MG63 (cell line): ENCODE results near the gene BRD2. TPM values are rescaled to one million over a fixed set of nuclear protein-coding genes. Genes with fewer than 3 reads are reported as not detected.

Source experiments
- DNase-seq: peaks from one replicate; pipeline ENCODE4 v3.0.0-alpha.2; 2020
- H3K27me3 ChIP-seq: fragments of 250-450 bp; sonication (Bioruptor Pico); 2 replicates; pipeline ENCODE4 v1.5.1; 2020; ENCODE audit warnings: mild to moderate bottlenecking, moderate library complexity
- H3K36me3 ChIP-seq: fragments of 250-450 bp; sonication (Bioruptor Pico); 2 replicates; pipeline ENCODE4 v1.5.1; 2020; ENCODE audit warnings: mild to moderate bottlenecking, moderate library complexity
- H3K4me3 ChIP-seq: fragments of 250-450 bp; sonication (Bioruptor Pico); 2 replicates; pipeline ENCODE4 v1.5.1; 2020; ENCODE audit warnings: mild to moderate bottlenecking, moderate library complexity
- H3K9me3 ChIP-seq: fragments of 250-450 bp; sonication (Bioruptor Pico); 2 replicates; pipeline ENCODE4 v1.5.1; 2020; ENCODE audit warnings: mild to moderate bottlenecking, moderate library complexity
- total RNA-seq: library from RNA; depleted of rRNA; stranded (reverse); fragments of >200 nt; shearing (Covaris generic); gene quantifications from 2 replicates; pipeline ENCODE4 v1.2.3, GENCODE V29; 2014; ENCODE audit warnings: low replicate concordance

BRD2 gene
- total RNA-seq, 1 experiment from 2014 or later = 207 TPM

DNA sequence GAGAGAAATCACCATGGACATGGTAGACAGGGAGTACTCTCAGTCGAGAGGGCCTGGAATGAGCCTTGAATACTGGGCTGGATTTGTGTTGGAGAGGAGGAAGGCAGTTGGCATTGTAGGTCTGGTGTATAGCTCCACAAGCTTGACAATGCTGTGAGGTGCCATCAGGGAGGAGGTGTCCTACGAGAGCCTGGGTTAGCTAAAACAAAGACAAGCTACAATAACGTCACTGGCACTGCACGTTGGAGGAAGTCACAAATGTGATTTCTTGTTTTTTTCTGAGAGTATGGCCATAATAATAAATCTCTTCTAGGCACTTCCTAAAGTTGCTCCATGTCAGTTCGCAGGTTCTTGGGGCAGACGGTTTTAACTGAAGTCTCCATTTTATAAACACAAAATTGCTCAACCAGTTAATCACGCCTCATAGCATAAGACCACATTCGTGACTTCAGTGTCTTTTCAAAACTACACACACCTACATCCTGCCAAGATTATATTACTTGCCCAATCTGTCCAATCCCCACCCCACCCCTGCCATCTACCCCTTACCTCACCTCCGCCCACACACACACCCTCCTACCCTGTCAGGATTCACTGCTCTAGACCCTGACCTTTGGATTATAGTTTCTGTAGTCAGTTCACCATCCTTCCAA, 23.2 kb upstream of the BRD2 start:
- peak; percentile 84 for DNase-seq
- H3K9me3 ChIP-seq = peaks cover 10% of the 10 kb centered on the region
- no peak overlapping the region for H3K4me3 ChIP-seq
- H3K36me3 ChIP-seq = no peaks in the 10 kb centered on the region
- H3K27me3 ChIP-seq = no peaks in the 10 kb centered on the region

DNA sequence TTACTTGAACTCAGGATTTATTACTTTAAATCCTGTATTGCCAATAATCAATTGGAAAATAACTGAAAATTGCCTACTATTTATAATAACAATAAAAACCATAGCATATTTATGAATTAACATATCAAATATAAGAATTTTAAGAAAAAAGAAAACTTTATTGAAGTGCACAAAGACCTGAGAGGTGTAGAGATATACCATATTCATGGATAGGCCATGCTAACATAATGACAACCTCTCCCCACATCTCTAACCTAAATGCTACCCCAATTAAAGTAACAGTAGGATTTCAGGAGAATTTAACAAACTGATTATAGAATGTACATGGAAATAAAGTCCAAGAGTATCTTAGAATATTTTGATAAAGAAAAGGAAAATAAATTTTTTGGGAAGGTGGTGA, 22.4 kb upstream of the BRD2 start:
- no peak overlapping the region for H3K4me3 ChIP-seq
- DNase-seq = no peak
- H3K36me3 ChIP-seq = no peaks in the 10 kb centered on the region
- H3K9me3 ChIP-seq = peaks cover 10% of the 10 kb centered on the region
- H3K27me3 ChIP-seq = no peaks in the 10 kb centered on the region

DNA sequence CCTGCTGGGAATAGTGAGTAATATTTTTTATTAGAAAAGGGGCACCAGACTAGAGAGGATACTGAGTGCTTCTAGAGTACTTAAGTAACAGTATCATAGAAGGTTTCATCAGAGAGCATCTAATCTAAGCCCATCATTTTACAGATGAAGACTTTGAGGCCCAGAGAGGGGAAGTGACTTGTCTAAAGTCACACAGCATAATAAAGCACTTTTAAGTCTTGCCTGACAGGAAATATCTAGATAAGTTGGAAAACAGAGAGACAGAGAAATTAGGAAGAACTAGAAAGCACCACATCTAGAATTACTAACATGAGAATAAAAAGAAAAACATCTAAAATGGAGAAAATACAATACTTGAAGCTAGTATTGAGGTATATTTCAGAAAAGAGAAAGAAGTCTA, 21.5 kb upstream of the BRD2 start:
- DNase-seq = no peak
- no peaks in the 10 kb centered on the region for H3K27me3 ChIP-seq
- no peak overlapping the region for H3K4me3 ChIP-seq
- H3K9me3 ChIP-seq = peaks cover 10% of the 10 kb centered on the region
- H3K36me3 ChIP-seq = no peaks in the 10 kb centered on the region

DNA sequence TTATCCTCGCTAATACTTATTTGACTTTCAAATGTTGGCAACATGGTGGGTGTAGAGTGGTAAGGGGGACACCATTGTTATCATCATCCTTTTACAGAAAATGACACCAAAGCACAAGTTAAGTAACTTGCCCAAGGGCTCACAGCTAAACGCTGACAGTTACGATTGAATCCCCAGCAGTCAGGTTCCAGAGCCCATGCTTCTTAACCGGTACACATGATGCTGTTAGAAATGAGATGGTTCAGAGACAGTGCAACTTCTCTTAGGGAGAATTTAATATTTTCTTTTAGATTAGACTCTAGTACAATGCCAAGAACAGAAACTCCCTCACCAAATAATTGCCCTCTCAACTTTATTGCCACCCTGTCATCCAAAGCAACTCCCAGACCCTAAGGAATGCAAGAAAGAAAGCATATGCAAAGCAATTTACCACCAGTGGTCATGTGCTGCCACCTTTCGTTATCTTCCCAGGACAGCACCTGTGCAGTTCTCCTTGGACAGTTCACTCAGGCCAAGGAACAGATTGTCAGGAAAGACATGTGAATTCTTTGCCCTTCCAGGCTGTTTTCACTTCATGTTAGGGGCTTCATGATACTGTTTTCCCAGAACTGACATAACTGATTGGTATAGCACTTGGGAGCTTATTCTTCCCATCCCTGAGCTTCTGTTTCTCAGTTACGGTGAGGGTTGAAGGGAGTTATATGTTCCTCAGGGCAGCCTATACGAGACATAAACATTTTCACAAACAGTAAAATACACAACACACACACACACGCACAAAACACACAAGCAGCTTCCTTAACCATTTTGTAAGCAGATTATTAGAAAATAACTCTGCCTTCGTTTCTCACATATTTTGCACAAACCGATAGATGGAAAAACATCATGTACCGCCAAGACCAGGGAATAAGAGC, 20.6 kb upstream of the BRD2 start:
- H3K9me3 ChIP-seq = peaks cover 10% of the 10 kb centered on the region
- no peak for DNase-seq

DNA sequence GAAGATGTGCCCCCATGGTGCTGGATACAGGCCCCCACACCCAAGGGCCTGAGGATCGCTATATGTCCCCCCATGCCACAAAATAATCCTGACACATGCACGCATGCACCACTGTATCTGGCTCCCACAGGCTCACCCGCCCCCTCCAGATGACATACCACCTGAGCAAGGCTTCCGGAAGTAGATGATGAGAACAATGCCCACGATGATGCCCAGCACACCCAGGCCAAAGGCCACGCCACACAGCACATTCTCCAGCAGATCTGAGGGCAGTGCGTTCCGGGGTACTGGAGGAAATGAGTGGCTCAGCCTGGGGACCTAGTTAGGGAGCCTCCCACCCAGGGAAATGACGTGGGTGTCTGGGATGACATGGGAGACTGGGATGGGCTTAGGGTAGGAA, 19.3 kb upstream of the BRD2 start:
- Histone ChIP-seq H3K4me3 (no peak overlapping the region), H3K9me3 (peaks cover 10% of the 10 kb centered on the region), H3K27me3 (no peaks in the 10 kb centered on the region), H3K36me3 (no peaks in the 10 kb centered on the region)
- no peak for DNase-seq

More for the DNA sequence above, 20.6 kb upstream of the BRD2 start:
- Histone ChIP-seq H3K4me3 (no peak overlapping the region), H3K36me3 (no peaks in the 10 kb centered on the region), H3K27me3 (no peaks in the 10 kb centered on the region)

DNA sequence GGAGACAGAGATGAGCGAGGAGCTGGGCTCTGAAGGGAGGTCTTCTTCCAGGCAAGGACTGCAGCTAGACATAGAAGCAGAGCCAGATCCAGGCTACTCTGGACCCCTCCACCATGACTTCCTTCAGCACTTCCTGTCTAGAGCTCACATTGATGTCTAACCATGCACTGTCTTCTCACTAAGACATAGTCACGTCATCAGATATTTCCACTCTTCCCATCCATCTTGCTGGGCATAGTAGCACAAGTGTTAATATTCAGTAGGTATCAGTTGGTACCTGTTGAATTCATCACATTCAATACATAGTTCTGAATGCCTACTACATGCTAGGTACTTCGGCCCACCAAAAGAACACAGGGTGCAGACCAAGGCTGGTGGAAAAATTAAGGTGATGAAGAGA, 18.4 kb upstream of the BRD2 start:
- Histone ChIP-seq H3K4me3 (no peak overlapping the region), H3K36me3 (no peaks in the 10 kb centered on the region), H3K27me3 (no peaks in the 10 kb centered on the region), H3K9me3 (peaks cover 10% of the 10 kb centered on the region)
- no peak for DNase-seq

DNA sequence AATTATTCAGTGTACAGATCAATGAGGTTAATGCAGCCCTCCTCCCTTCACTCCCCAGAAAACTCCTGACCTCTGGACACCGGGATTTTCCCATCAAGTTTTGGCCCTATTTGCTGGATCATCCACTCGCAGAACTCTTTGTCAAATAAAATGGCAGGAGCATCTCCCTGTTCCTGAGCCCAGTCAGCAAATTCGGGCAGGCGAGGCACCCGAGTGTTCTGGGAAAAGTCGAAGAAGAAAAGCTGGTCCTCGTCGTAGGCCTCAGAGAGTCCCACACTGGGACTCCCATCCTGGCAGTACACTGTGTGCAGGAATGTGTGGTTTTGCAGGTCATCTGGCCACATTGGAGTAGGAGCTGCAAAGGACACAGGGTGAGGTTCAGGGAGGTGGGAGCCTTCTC, 17.9 kb upstream of the BRD2 start:
- H3K36me3 ChIP-seq = no peaks in the 10 kb centered on the region

DNA sequence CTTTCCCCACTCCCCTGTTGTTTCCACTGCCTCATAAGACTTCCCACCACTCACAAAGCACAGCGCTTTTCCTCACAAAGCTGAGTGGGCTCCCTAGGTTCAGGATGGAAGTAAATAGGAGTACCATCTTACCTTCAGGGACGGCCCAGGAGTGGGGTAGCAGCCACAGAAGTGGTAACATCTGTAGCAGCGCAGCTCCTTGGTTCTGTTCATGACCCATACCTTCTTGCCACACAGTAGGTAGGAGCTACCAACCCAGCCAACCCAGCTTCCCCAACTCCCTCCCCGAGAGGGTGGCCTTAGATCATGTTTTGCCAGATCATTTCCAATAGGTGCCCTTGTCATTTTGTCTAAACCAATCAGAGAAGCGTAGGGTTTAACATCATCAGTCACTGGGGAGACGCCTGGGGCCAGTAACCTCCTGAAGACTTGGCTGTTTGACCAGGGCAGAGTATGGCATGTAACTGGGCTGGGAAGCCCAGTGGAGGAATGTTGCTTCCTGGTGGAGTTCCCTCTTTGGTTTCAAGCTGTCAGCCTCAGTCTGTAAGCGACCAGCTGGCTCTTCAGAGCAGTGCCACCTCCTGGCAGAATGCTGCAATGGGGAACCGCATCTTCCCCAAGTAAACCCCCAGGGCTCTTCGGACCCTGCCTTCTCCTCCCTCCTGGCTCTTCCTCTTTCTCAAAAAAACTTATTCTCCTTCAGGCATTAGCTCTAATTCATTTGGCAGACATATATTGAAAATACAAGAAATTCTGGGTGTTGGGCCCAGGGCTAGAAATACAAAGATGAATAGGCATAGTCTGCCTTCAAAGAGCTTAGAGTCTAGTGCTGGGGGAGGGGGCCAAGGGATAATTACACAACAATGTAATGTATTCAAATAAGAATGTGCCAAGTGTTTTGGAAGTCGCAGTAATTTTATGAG, 15.3 kb upstream of the BRD2 start, which contains the start of gene HLA-DMA:
HLA-DMA (minus strand) TSS at position 281 of the 923 bp plus-strand sequence; CDS start at position 220, 61 bp downstream.
- peak; percentile 99 for DNase-seq
- H3K27me3 ChIP-seq = no peaks in the 10 kb centered on the region
- no peaks in the 10 kb centered on the region for H3K36me3 ChIP-seq
- H3K4me3 ChIP-seq = no peak within 1 kb of the TSS
- H3K9me3 ChIP-seq = no peaks in the 10 kb centered on the region

More for the DNA sequence above, 17.9 kb upstream of the BRD2 start:
- peaks cover 10% of the 10 kb centered on the region for H3K9me3 ChIP-seq
- no peak overlapping the region for H3K4me3 ChIP-seq
- no peak for DNase-seq
- no peaks in the 10 kb centered on the region for H3K27me3 ChIP-seq

DNA sequence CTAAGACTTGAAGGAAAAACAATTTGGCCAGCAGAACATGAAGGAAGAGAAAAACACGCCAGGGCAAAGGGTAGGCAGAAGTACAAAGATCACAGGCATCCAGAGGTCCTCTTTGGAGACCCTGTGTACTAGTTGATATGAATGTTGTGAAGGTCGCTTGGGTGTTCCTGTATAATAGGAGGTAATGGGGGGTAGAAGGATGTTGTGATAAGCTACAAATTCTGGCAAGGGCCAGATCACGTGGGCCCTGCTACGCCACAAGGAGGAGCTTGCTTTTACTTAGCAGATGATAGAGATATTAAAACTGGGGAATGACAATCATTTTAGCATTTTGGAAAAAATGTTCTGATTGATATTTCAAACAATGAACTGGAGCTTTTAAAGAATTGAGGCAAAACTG, 14.6 kb upstream of the BRD2 start:
- Histone ChIP-seq H3K4me3 (no peak overlapping the region), H3K36me3 (no peaks in the 10 kb centered on the region), H3K27me3 (no peaks in the 10 kb centered on the region), H3K9me3 (no peaks in the 10 kb centered on the region)
- no peak for DNase-seq

DNA sequence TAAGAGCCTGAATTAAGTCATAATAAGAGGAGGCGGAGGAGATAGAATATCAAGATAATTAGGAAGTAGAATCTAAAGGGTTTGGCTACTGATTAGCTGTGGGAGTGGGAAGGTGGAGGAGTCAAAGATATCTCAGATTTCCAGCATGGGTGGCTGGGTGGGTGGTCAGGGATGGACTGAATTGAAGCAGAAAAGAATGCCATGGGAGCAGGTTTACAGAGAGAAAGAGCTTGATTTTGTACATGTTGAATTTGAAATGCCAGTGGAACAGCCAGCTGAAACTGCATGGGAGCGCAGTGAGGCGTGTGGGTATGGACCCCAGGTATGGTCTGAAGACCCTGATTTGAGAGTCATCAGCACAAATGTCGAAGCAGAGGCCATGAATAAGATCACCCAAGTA, 14.1 kb upstream of the BRD2 start:
- DNase-seq = no peak
- no peaks in the 10 kb centered on the region for H3K27me3 ChIP-seq
- H3K4me3 ChIP-seq = no peak overlapping the region
- H3K36me3 ChIP-seq = no peaks in the 10 kb centered on the region
- no peaks in the 10 kb centered on the region for H3K9me3 ChIP-seq

DNA sequence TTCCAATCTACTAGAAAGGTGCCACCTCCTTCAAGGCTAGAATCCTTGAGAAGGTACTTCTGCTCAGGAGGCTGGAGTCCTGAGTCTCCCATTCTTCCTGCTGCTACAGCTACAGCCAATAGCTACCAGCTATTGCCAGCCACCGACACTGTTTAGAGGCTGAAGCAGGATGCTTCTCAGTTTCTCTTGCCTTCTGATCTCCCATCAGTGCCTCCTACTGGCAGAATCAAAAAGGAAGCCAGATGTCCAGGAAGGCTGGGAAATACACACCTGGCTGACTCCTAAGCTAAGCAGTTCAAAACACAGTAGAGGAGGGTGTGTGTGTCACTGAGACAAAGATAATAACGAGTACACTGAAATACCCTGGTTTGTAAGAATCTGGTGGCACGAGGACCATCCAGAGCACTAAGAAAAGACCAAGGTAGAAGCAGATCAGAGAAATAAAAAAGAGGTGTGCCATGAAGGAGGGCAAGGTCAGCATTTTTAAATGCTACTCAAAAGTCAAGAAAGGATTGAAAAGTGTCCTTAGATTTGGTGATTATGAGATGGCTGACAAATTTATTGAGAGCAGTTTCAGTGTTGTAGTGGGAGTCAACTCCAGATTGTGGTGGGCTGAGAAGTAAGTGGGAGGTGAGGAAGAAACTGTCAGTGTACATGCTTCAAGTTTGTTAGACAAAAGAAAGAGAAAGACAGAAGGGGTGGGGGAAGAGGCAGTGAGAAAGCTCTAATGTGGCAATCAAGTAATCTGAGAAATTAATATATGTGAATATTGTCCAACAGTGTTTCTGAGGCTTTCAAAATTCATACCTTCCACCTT, 13.2 kb upstream of the BRD2 start:
- DNase-seq = peak; percentile 48
- H3K36me3 ChIP-seq = no peaks in the 10 kb centered on the region
- no peak overlapping the region for H3K4me3 ChIP-seq
- no peaks in the 10 kb centered on the region for H3K27me3 ChIP-seq
- no peaks in the 10 kb centered on the region for H3K9me3 ChIP-seq

DNA sequence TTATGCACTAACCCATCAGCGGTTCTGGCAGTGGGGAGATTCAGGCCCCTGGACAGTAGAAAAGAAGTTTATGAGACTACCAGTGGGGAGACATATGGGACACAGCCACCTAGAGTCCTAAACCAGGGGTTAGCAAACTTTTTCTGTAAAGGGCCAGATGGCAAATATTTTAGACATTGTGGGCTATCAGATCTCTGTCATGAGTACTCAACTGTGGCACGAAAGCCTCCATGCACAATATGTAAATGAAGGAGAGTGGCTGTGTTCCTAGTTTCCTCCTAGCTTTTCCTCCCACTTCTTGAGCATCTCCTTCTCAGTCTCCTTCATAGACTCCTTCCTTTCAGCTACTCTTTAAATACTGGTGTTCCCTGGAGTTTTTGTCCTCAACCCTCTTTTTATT, 12.2 kb upstream of the BRD2 start:
- H3K4me3 ChIP-seq = no peak overlapping the region

DNA sequence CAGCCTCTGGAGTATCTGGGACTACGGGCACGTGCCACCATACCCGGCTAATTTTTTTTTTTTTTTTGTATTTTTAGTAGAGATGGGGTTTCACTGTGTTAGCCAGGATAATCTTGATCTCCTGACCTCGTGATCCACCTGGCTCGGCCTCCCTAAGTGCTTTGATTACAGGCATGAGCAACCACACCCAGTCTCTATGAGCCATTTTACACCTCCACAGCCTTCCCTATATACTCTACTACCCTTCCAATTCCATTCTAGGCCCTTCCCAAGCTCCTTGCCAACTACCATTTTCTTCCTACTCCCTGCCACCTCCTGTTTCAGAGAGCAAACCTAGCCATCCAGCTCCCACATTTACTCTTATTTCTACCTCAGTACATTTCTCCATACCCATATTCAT, 7.8 kb upstream of the BRD2 start:
- H3K9me3 ChIP-seq = peaks cover 6% of the 10 kb centered on the region; the same call in 1 of the 2 replicates
- H3K36me3 ChIP-seq = no peaks in the 10 kb centered on the region
- DNase-seq = no peak
- H3K27me3 ChIP-seq = no peaks in the 10 kb centered on the region
- H3K4me3 ChIP-seq = no peak overlapping the region

More for the DNA sequence above, 12.2 kb upstream of the BRD2 start:
- H3K27me3 ChIP-seq = no peaks in the 10 kb centered on the region
- no peaks in the 10 kb centered on the region for H3K9me3 ChIP-seq
- DNase-seq = no peak
- no peaks in the 10 kb centered on the region for H3K36me3 ChIP-seq

DNA sequence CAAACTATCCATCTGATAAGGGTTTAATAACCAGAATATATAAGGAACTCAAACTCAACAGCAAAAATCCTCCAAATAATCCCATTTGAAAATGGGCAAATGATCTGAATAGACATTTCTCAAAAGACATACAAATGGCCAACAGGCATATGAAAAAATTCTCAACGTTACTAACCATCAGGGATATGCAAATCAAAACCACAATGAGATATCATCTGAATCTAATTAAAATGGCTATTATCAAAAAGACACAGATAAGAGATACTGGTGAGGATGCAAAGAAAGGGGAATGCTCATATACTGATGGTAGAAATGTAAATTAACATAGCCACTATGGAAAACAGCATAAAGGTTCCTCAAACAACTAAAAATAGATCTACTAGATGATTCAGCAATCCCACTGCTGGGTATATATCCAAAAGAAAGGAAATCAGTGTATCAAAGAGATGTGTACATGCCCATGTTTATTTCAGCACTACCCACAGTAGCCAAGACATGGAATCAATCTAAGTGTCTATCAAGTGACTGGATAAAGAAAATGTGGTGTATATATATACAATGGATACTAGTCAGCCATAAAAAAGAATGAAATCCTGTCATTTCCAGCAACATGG, 6.1 kb upstream of the BRD2 start:
- H3K4me3 ChIP-seq = no peak overlapping the region
- no peaks in the 10 kb centered on the region for H3K36me3 ChIP-seq
- no peaks in the 10 kb centered on the region for H3K27me3 ChIP-seq
- no peak for DNase-seq
- H3K9me3 ChIP-seq = peaks cover 6% of the 10 kb centered on the region; the same call in 1 of the 2 replicates

DNA sequence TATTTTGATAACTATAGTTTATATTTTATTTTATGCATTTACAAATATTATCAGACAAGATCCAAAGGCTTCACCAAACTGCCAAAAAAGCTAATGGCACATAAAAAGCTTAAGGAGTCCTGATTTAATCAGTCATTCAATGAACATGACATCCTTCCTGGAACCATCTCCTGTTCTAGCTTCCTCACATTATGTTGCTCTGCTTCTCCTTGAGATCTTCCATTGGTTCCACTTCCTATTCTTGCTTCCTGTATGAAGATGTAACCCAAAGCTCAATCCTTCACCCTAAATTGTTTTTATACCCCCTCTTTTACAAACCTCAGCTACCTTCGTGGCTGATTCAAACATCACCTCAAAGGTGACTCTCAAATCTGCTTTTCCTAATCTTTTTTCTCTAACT, 4.5 kb upstream of the BRD2 start:
- Histone ChIP-seq H3K4me3 (no peak overlapping the region), H3K27me3 (no peaks in the 10 kb centered on the region), H3K36me3 (no peaks in the 10 kb centered on the region), H3K9me3 (peaks cover 6% of the 10 kb centered on the region; the same call in 1 of the 2 replicates)
- DNase-seq = no peak

DNA sequence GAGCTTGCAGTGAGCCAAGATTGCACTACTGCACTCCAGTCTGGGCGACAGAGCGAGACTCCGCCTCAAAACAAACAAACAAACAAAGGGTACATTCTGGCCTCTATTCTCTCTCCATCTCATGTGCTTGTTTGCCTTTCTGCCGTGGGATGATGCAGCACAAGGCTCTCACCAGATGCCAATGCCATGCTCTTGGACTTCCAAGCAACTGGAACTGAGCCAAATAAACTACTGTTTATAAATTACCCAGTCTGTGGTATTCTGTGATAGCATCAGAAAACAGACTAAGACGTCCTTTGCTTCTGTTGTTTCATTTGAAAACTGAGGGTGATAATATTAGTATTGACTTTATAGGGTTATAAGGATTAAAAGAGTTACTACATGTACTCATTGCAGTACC, 3.6 kb upstream of the BRD2 start:
- Histone ChIP-seq H3K27me3 (no peaks in the 10 kb centered on the region), H3K36me3 (peaks cover 7% of the 10 kb centered on the region), H3K9me3 (peaks cover 6% of the 10 kb centered on the region; the same call in 1 of the 2 replicates), H3K4me3 (no peak overlapping the region)
- no peak for DNase-seq
